ENCODE results near the gene VAPA. TPM values are rescaled to one million over a fixed set of nuclear protein-coding genes. Genes with fewer than 3 reads are reported as not detected.

Gene VAPA
- total and polyA plus RNA-seq, 2 of the 4 experiments (the other 2 are of a cell fraction): 199 to 206 TPM

GRCh38 chr18:9910661-9911060 is 3.2 kb upstream of the VAPA start:
- no peaks in the 10 kb centered on the region for H3K27me3 ChIP-seq (ENCODE audit: control insufficient read depth, insufficient read depth, low read length)
- H3K9me3 ChIP-seq (ENCODE audit: control insufficient read depth, insufficient read depth, low read length): no peaks in the 10 kb centered on the region
- in situ Hi-C loops (cut with MboI; ENCODE audit: low sequenced_read_pairs) (no loop called here), dilution Hi-C loops (cut with HindIII; ENCODE audit: low sequenced_read_pairs, unreplicated experiment) (no loop called here), intact Hi-C loops (cut with micrococcal nuclease) (loop anchor here (10.0 kb wide), 1 partner anchor 336 kb away; no protein-coding TSS in a partner anchor)
- H3K36me3 ChIP-seq (ENCODE audit: control insufficient read depth, insufficient read depth, low read length): no peaks in the 10 kb centered on the region
- H4K91ac ChIP-seq (ENCODE audit: insufficient read depth, low read depth, low read length): no peak overlapping the region
- BruUV-seq (replicated peaks): no TSS peak
- no peaks in the 10 kb centered on the region for H3K9me1 ChIP-seq (ENCODE audit: insufficient read depth, low read length)
- ATAC-seq (ENCODE audit: low read depth) (no peak), DNase-seq (no peak)
- no peak overlapping the region for H2BK120ac ChIP-seq (ENCODE audit: low read depth, low read length)
- no peak for TF ChIP-seq NFE2L2 (IDR thresholded peaks at IDR 0.05; ENCODE audit: low read depth, low read length)
- TF ChIP-seq, protein P1, sequence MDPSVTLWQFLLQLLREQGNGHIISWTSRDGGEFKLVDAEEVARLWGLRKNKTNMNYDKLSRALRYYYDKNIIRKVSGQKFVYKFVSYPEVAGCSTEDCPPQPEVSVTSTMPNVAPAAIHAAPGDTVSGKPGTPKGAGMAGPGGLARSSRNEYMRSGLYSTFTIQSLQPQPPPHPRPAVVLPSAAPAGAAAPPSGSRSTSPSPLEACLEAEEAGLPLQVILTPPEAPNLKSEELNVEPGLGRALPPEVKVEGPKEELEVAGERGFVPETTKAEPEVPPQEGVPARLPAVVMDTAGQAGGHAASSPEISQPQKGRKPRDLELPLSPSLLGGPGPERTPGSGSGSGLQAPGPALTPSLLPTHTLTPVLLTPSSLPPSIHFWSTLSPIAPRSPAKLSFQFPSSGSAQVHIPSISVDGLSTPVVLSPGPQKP (IDR thresholded peaks at IDR 0.05; ENCODE audit: borderline replicate concordance, low read depth, low read length): no peak
- TF ChIP-seq CHD1 (IDR thresholded peaks at IDR 0.05; ENCODE audit: low read depth, low read length): no peak
- TF ChIP-seq MAZ (IDR thresholded peaks at IDR 0.05; ENCODE audit: borderline replicate concordance, low read depth, low read length): no peak
- TF ChIP-seq MAFK (IDR thresholded peaks at IDR 0.05; ENCODE audit: low read depth, low read length): no peak
- TF ChIP-seq RCOR1 (IDR thresholded peaks at IDR 0.05; ENCODE audit: insufficient replicate concordance, low read length): no peak
- TF ChIP-seq USF2 (IDR thresholded peaks at IDR 0.05; ENCODE audit: low read depth, low read length): no peak
- TF ChIP-seq BHLHE40 (IDR thresholded peaks at IDR 0.05; ENCODE audit: low read depth, low read length): no peak
- TF ChIP-seq RAD21 (IDR thresholded peaks at IDR 0.05; ENCODE audit: low read length): no peak
- TF ChIP-seq CTCF (conservative IDR thresholded peaks at IDR 0.05; ENCODE audit: low read depth, low read length): no peak
- TF ChIP-seq RFX5 (IDR thresholded peaks at IDR 0.05; ENCODE audit: low read depth, low read length): no peak
- no peak for TF ChIP-seq SMC3 (IDR thresholded peaks at IDR 0.05; ENCODE audit: low read depth, low read length)
- no peak for TF ChIP-seq POLR2A (IDR thresholded peaks at IDR 0.05; ENCODE audit: low read depth, low read length)
- TF ChIP-seq MXI1 (IDR thresholded peaks at IDR 0.05; ENCODE audit: borderline replicate concordance, low read depth, low read length): no peak
- TF ChIP-seq CEBPB (IDR thresholded peaks at IDR 0.05; ENCODE audit: low read depth, low read length): no peak
- no peak for TF ChIP-seq FOS (IDR thresholded peaks at IDR 0.05; ENCODE audit: low read depth, low read length)
- H3K4me2 ChIP-seq (ENCODE audit: low read depth, low read length): no peak overlapping the region
- no peak overlapping the region for H2BK20ac ChIP-seq (ENCODE audit: low read depth, low read length)
- ChIA-PET CTCF (interaction anchor here (0.6 kb wide), 1 partner anchor 22 kb away, joined by 4 read pairs; no protein-coding TSS in a partner anchor), POLR2A (ENCODE audit: unreplicated experiment) (no interaction called here)
- H4K8ac ChIP-seq (ENCODE audit: low read depth in 2 of 2, low read length in 2 of 2): no peak overlapping the region
- H3K56ac ChIP-seq (ENCODE audit: extremely low read depth, insufficient read depth, low read length): no peak overlapping the region
- peaks cover 0 to 9% of the 10 kb centered on the region in 2 experiments; a peak in 1 of 4 replicates for H3K79me1 ChIP-seq (ENCODE audit: low read depth in 1 of 2, low read length in 2 of 2)
- no CpG with 5 or more reads among the region's 2 CpGs for WGBS, 2 experiments (ENCODE audit: extremely low coverage in 2 of 2, insufficient read length in 1 of 2)
- no peak overlapping the region for H3K9ac ChIP-seq (ENCODE audit: low read depth, low read length)
- no peak overlapping the region for H3K14ac ChIP-seq (replicated peaks; ENCODE audit: low read depth, low read length)
- H2BK5ac ChIP-seq (ENCODE audit: low read depth, low read length, poor library complexity, severe bottlenecking): no peak overlapping the region
- no peak overlapping the region for H2BK15ac ChIP-seq (ENCODE audit: low read depth, low read length)
- no peaks in the 10 kb centered on the region for H3K4me1 ChIP-seq (ENCODE audit: control insufficient read depth, insufficient read depth, low read length)
- H3K18ac ChIP-seq (ENCODE audit: low read depth, low read length): no peak overlapping the region
- H3K27ac ChIP-seq (ENCODE audit: insufficient read depth, low read length): no peak overlapping the region
- no peak overlapping the region for H3K4me3 ChIP-seq (ENCODE audit: insufficient read depth, low read depth, low read length)
- no peak overlapping the region for H2AK9ac ChIP-seq (replicated peaks; ENCODE audit: low read depth, low read length, poor library complexity)
- peaks cover 12% of the 10 kb centered on the region for H4K20me1 ChIP-seq (ENCODE audit: insufficient read depth, low read length)
- no peak overlapping the region for H2AFZ ChIP-seq (replicated peaks; ENCODE audit: low read length, poor library complexity)
- no peak overlapping the region for H3K23ac ChIP-seq (ENCODE audit: low read depth, low read length)
- H2AK5ac ChIP-seq (ENCODE audit: low read depth, low read length): no peak overlapping the region
- H4K5ac ChIP-seq (ENCODE audit: low read depth, low read length): no peak overlapping the region
- no peak overlapping the region for H3K4ac ChIP-seq (ENCODE audit: low read depth, low read length)

Measured in IMR-90 (cell line).